NCI-H82 treated with DMSO at 0.1 percent for 48 hours (cell line): ENCODE measurements around the gene CMAS.
A peak's percentile ranks its signal among the peaks of the same experiment; 100 is the strongest.
"Not testable (repeated sequence)": the region's sequence is repeated elsewhere in the genome, so short reads cannot be mapped to it uniquely, and the experiment has no call there.

Experiments used
- DNase-seq: peaks from one replicate; lab custom pipeline; 2025; ENCODE audit not compliant: unreplicated experiment; lab: John Stamatoyannopoulos, UW

The CMAS gene

GRCh38 chr12:22046090-22046967 is at the start of gene CMAS:
Gene CMAS, plus strand, starts transcription at chr12:22046218. Its CDS starts 86 bp downstream, at chr12:22046304.
- DNase-seq: peak; percentile 54

GRCh38 chr12:21998295-21998694 is 47.7 kb upstream of the CMAS start:
- DNase-seq: no peak

GRCh38 chr12:21998782-21999181 is 47.2 kb upstream of the CMAS start:
- no peak for DNase-seq

- no peak for DNase-seq
Observed at GRCh38 chr12:22002430-22002829, 43.6 kb upstream of the CMAS start.

- DNase-seq: not testable (repeated sequence)
Observed at GRCh38 chr12:22007794-22008193, 38.2 kb upstream of the CMAS start.

GRCh38 chr12:22008196-22008595 is 37.8 kb upstream of the CMAS start:
- no peak for DNase-seq

- DNase-seq: no peak
Observed at GRCh38 chr12:22014041-22014782, 31.8 kb upstream of the CMAS start.

GRCh38 chr12:22014783-22015144 is 31.3 kb upstream of the CMAS start:
- DNase-seq: no peak

- DNase-seq: no peak
Observed at GRCh38 chr12:22016982-22017381, 29.0 kb upstream of the CMAS start.

GRCh38 chr12:22018860-22019259 is 27.2 kb upstream of the CMAS start:
- peak; percentile 2 for DNase-seq

- not testable (repeated sequence) for DNase-seq
Observed at GRCh38 chr12:22023489-22023888, 22.5 kb upstream of the CMAS start.

GRCh38 chr12:22029491-22029890 is 16.5 kb upstream of the CMAS start:
- DNase-seq: peak; percentile 53

GRCh38 chr12:22029991-22030390 is 16.0 kb upstream of the CMAS start:
- DNase-seq: no peak

GRCh38 chr12:22032732-22033131 is 13.3 kb upstream of the CMAS start:
- DNase-seq: no peak

GRCh38 chr12:22034709-22035506 is 11.1 kb upstream of the CMAS start:
- DNase-seq: no peak

GRCh38 chr12:22037947-22038346 is 8.1 kb upstream of the CMAS start:
- no peak for DNase-seq

- no peak for DNase-seq
Observed at GRCh38 chr12:22038734-22039133, 7.3 kb upstream of the CMAS start.

GRCh38 chr12:22039361-22039760 is 6.7 kb upstream of the CMAS start:
- no peak for DNase-seq

- no peak for DNase-seq
Observed at GRCh38 chr12:22042976-22043669, 2.9 kb upstream of the CMAS start.

- peak; percentile 28 for DNase-seq
Observed at GRCh38 chr12:22043943-22044342, 2.1 kb upstream of the CMAS start.

- DNase-seq: no peak
Observed at GRCh38 chr12:22044391-22044790, 1.6 kb upstream of the CMAS start.
